ENCODE measurements around the gene PLEKHH2.

The PLEKHH2 gene

GRCh38 chr2:43749583-43749982 lies 112.5 kb downstream of the PLEKHH2 start:
- no peak for DNase-seq (ENCODE audit: extremely low read depth, low read depth)
- no peak for TF ChIP-seq CTCF (IDR thresholded peaks at IDR 0.05; ENCODE audit: low read depth, low read length)

GRCh38 chr2:43751476-43751990 lies 114.5 kb downstream of the PLEKHH2 start:
- no peak for DNase-seq (ENCODE audit: extremely low read depth, low read depth)
- TF ChIP-seq CTCF (IDR thresholded peaks at IDR 0.05; ENCODE audit: low read depth, low read length), result no peak

GRCh38 chr2:43752302-43752701 lies 115.2 kb downstream of the PLEKHH2 start:
- TF ChIP-seq CTCF (IDR thresholded peaks at IDR 0.05; ENCODE audit: low read depth, low read length), result no peak
- DNase-seq (ENCODE audit: extremely low read depth, low read depth), result no peak

- no peak for TF ChIP-seq CTCF (IDR thresholded peaks at IDR 0.05; ENCODE audit: low read depth, low read length)
- DNase-seq (ENCODE audit: extremely low read depth, low read depth), result no peak
These were observed 117.1 kb downstream of the PLEKHH2 start for GRCh38 chr2:43754180-43754579.

GRCh38 chr2:43758739-43759138 lies 121.7 kb downstream of the PLEKHH2 start:
- DNase-seq (ENCODE audit: extremely low read depth, low read depth), result no peak

GRCh38 chr2:43759195-43759594 lies 122.1 kb downstream of the PLEKHH2 start:
- peak; percentile 23 for DNase-seq (ENCODE audit: extremely low read depth, low read depth)
- no peak for TF ChIP-seq CTCF (IDR thresholded peaks at IDR 0.05; ENCODE audit: low read depth, low read length)

More at GRCh38 chr2:43758739-43759138, 121.7 kb downstream of the PLEKHH2 start:
- no peak for TF ChIP-seq CTCF (IDR thresholded peaks at IDR 0.05; ENCODE audit: low read depth, low read length)

- no peak for DNase-seq (ENCODE audit: extremely low read depth, low read depth)
- TF ChIP-seq CTCF (IDR thresholded peaks at IDR 0.05; ENCODE audit: low read depth, low read length), result no peak
These were observed 125.2 kb downstream of the PLEKHH2 start for GRCh38 chr2:43762286-43762685.
